Adrenal gland (tissue), 12 donors: ENCODE results near the gene CACNA1I. TPM values are rescaled to one million over a fixed set of nuclear protein-coding genes. Genes with fewer than 3 reads are reported as not detected.

Experiments used
- DNase-seq, 7 donors: peaks; one replicate each; pipeline ENCODE4 v3.0.0-alpha.2; 2019 to 2020
- H3K27ac ChIP-seq, 5 donors: fragments of 200-600 bp; sonication (generic) in 4 of 5; 1 replicate in 3 of 5; 2 replicates in 2 of 5; pipeline versions ENCODE4 v1.5.1 to v1.8.0; 2016 to 2020; ENCODE audit warnings: mild to moderate bottlenecking in 1 of 5
- H3K27me3 ChIP-seq: fragments of 200-600 bp; 2 replicates; pipeline ENCODE4 v1.8.0; 2021
- H3K36me3 ChIP-seq, 2 donors: fragments of 200-600 bp; replicated peaks in 1 of 2; 1 replicate in 1 of 2; 2 replicates in 1 of 2; pipeline versions ENCODE4 v1.5.1 to v1.8.0; 2018 to 2022
- H3K4me1 ChIP-seq, 2 donors: fragments of 200-600 bp; replicated peaks in 1 of 2; 1 replicate in 1 of 2; 2 replicates in 1 of 2; pipeline versions ENCODE4 v1.5.1 to v1.8.0; 2018 to 2021
- H3K4me3 ChIP-seq, 4 donors: fragments of 200-600 bp; sonication (generic) in 3 of 4; one replicate each; pipeline ENCODE4 v1.5.1; 2016 to 2018
- H3K9me3 ChIP-seq, 3 donors: fragments of 200-600 bp; sonication (generic) in 1 of 3; replicated peaks in 1 of 3; 1 replicate in 2 of 3; 2 replicates in 1 of 3; pipeline versions ENCODE4 v1.5.1 to v1.8.0; 2016 to 2021
- CTCF ChIP-seq, 6 experiments: fragments of 450-650 bp in 4 of 6; fragments of 200-600 bp in 2 of 6; sonication (generic) in 1 of 6; IDR thresholded peaks; 1 replicate in 5 of 6; 2 replicates in 1 of 6; pipeline versions ENCODE4 v1.5.1 to v1.8.0; 2016 to 2021; ENCODE audit warnings: antibody characterized with exemption in 6 of 6, mild to moderate bottlenecking in 2 of 6, moderate library complexity in 1 of 6
- POLR2A ChIP-seq, 2 donors: fragments of 450-650 bp; IDR thresholded peaks; one replicate each; pipeline ENCODE4 v1.6.1; 2017; ENCODE audit warnings: antibody characterized with exemption in 2 of 2, mild to moderate bottlenecking in 2 of 2, moderate library complexity in 1 of 2
- WGBS, 4 donors: extraction: QIAGEN DNeasy Blood & Tissue Kit in 2 of 4; methylation state at CpG; one replicate each; pipeline versions ENCODE4 v1.1.5 to v1.1.7; 2013 to 2017; 5-methylcytosine and 5-hydroxymethylcytosine counted together
- intact Hi-C, 2 donors: fragments of 100-400 bp; cut with DNase I; formaldehyde crosslinking; loops; one replicate each; pipeline versions ENCODE4 v1.14.1 to v1.15.0; 2022 to 2023
- polyA plus RNA-seq, 3 donors: library from polyadenylated mRNA; stranded (reverse); fragments of 200-250 nt in 2 of 3; fragments of 350-450 nt in 1 of 3; fragmentation: Illumina TruSeq in 1 of 3; extraction: RNeasy Lipid Tissue Mini Kit (QIAGEN cat#74804) in 1 of 3; gene quantifications; one replicate each; pipeline ENCODE4 v1.2.3, GENCODE V29; 2013 to 2014
- total RNA-seq, 9 donors: library from RNA; depleted of rRNA in 4 of 9; stranded (reverse); fragments of >200 nt in 4 of 9; fragments of 120-200 nt in 1 of 9; fragmentation: NEBNext Ultra II Directional in 1 of 9; extraction: Animal tissue kit (Norgen Biotek cat#: 25700) in 1 of 9; gene quantifications; one replicate each; pipeline versions ENCODE4 v1.1.0 to v1.2.4, GENCODE V29; 2013 to 2023
- donor health status: healthy with polysubstance abuse.
- donor health status: Bipolar disorder and iron deficiency.
- donor health status: DM: yes; HTN: yes; CAD: no.
- donor health status: DM: no; HTN: no; CAD: no.
- donor health status: DM: no; HTN: no; CAD: no.
- donor health status: DM: yes; HTN: yes; CAD: no.

Gene CACNA1I
- total and polyA plus RNA-seq, 12 donors: 0.06 to 20.1 (median 3.2) TPM

GRCh38 chr22:39530116-39530515 lies 40.4 kb upstream of the CACNA1I start:
- H3K27me3 ChIP-seq: no peaks in the 10 kb centered on the region
- intact Hi-C loops: loop anchor here in 1 of 2 donors (10.0 kb wide), 1 partner anchor 815 kb away; the partner anchor contains the start of gene ADSL
- DNase-seq: no peak
- WGBS, 4 donors: 73 to 83% (median 79%) methylated on average over 6 of the region's 6 CpGs
- H3K36me3 ChIP-seq: peaks cover 0 to 22% of the 10 kb centered on the region in 2 donors
- peak overlapping the region in 1 of 5 donors; percentile 13 for H3K27ac ChIP-seq
- H3K4me1 ChIP-seq: peaks cover 25 to 69% of the 10 kb centered on the region in 2 donors
- no peak for TF ChIP-seq CTCF (IDR thresholded peaks at IDR 0.05)
- TF ChIP-seq POLR2A (IDR thresholded peaks at IDR 0.05): no peak
- H3K9me3 ChIP-seq: no peaks in the 10 kb centered on the region
- H3K4me3 ChIP-seq: no peak overlapping the region

- Histone ChIP-seq H3K27ac (peak overlapping the region in 1 of 5 donors; percentile 24), H3K4me3 (no peak overlapping the region), H3K27me3 (no peaks in the 10 kb centered on the region), H3K4me1 (peaks cover 25 to 64% of the 10 kb centered on the region in 2 donors), H3K9me3 (no peaks in the 10 kb centered on the region), H3K36me3 (peaks cover 0 to 22% of the 10 kb centered on the region in 2 donors)
- 33 to 38% (median 36%) methylated on average over 8 to 9 of the region's 9 CpGs for WGBS, 4 donors
- DNase-seq: peak in 4 of 7 donors; percentile 39 to 59 (median 48)
- intact Hi-C loops: loop anchor here in 1 of 2 donors (10.0 kb wide), 1 partner anchor 814 kb away; the partner anchor contains the start of gene ADSL
- TF ChIP-seq CTCF (IDR thresholded peaks at IDR 0.05) (peak; percentile 16 to 48 (median 33)), POLR2A (IDR thresholded peaks at IDR 0.05) (no peak)
Observed at GRCh38 chr22:39530692-39531331, 39.7 kb upstream of the CACNA1I start.

GRCh38 chr22:39532215-39533073 lies 38.1 kb upstream of the CACNA1I start, which contains the start of gene RPS19BP1:
RPS19BP1 (minus strand) TSS chr22:39532748; CDS start chr22:39532738, 10 bp downstream.
- peak; percentile 99 to 100 (median 100) for DNase-seq
- peak within 1 kb of the TSS; percentile 49 to 91 (median 87) for H3K27ac ChIP-seq
- 0 to 1% (median 1%) methylated on average over 14 to 67 of the region's 67 CpGs for WGBS, 4 donors
- H3K27me3 ChIP-seq: no peaks in the 10 kb centered on the region
- intact Hi-C loops: loop anchor here in 1 of 2 donors (10.0 kb wide), 1 partner anchor 812 kb away; the partner anchor contains the start of gene ADSL
- H3K4me1 ChIP-seq: peaks cover 18 to 54% of the 10 kb centered on the region in 2 donors
- H3K4me3 ChIP-seq: peak within 1 kb of the TSS; percentile 51 to 78 (median 64)
- TF ChIP-seq CTCF (IDR thresholded peaks at IDR 0.05) (peak in 1 of 6 experiments; percentile 23), POLR2A (IDR thresholded peaks at IDR 0.05) (peak; percentile 58 to 86)
- no peaks in the 10 kb centered on the region for H3K9me3 ChIP-seq
- H3K36me3 ChIP-seq: peaks cover 0 to 22% of the 10 kb centered on the region in 2 donors

- Histone ChIP-seq H3K36me3 (peaks cover 0 to 13% of the 10 kb centered on the region in 2 donors), H3K4me3 (no peak overlapping the region), H3K27ac (no peak overlapping the region), H3K4me1 (peaks cover 5 to 38% of the 10 kb centered on the region in 2 donors), H3K27me3 (no peaks in the 10 kb centered on the region), H3K9me3 (no peaks in the 10 kb centered on the region)
- TF ChIP-seq CTCF (IDR thresholded peaks at IDR 0.05): no peak
- no peak for TF ChIP-seq POLR2A (IDR thresholded peaks at IDR 0.05)
- WGBS, 4 donors: 79 to 82% (median 80%) methylated on average over 12 of the region's 12 CpGs
- peak in 1 of 7 donors; percentile 27 for DNase-seq
- intact Hi-C loops: loop anchor here in 1 of 2 donors (10.0 kb wide), 1 partner anchor 811 kb away; the partner anchor contains the start of gene ADSL
Observed at GRCh38 chr22:39534092-39534506, 36.5 kb upstream of the CACNA1I start.
